ENCODE data around the gene TMPRSS13.

TMPRSS13 gene

DNA sequence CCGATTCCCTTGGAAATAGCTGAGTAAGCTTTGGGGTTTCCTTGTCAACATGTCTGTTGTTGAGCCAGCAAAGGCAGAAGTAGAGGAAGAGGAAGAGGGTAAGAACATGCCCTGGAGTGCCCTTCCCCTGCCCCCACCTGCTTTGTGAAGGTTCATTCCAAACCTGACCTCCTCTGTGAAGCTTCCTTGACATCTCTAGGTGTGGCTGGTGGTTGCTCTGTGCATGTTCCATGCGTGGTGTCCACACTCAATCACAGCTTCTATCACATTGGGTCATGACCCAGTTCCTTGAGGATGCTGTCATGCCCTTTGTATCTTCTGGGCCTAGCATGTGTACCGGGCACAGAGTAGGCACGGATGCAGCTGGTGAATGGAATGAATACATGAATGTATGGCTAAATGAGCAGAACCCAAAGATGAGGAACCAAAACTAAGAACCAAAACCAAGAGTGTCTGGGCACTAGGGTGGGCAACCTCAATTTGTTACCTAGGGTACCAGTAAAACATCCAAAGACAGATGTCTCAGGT is 29.0 kb downstream of the TMPRSS13 start:
- Histone ChIP-seq H3K27me3 (no peaks in the 10 kb centered on the region), H3K9me3 (no peaks in the 10 kb centered on the region), H3K36me3 (no peaks in the 10 kb centered on the region), H3K4me3 (ENCODE audit: low read depth in 1 of 2, low read length in 1 of 2) (no peak overlapping the region), H3K4me1 (ENCODE audit: control insufficient read depth in 1 of 2, insufficient read depth in 1 of 2, low read depth in 1 of 2, low read length in 1 of 2) (no peaks in the 10 kb centered on the region), H3K27ac (no peak overlapping the region)
- TF ChIP-seq, protein P1, sequence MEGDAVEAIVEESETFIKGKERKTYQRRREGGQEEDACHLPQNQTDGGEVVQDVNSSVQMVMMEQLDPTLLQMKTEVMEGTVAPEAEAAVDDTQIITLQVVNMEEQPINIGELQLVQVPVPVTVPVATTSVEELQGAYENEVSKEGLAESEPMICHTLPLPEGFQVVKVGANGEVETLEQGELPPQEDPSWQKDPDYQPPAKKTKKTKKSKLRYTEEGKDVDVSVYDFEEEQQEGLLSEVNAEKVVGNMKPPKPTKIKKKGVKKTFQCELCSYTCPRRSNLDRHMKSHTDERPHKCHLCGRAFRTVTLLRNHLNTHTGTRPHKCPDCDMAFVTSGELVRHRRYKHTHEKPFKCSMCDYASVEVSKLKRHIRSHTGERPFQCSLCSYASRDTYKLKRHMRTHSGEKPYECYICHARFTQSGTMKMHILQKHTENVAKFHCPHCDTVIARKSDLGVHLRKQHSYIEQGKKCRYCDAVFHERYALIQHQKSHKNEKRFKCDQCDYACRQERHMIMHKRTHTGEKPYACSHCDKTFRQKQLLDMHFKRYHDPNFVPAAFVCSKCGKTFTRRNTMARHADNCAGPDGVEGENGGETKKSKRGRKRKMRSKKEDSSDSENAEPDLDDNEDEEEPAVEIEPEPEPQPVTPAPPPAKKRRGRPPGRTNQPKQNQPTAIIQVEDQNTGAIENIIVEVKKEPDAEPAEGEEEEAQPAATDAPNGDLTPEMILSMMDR (IDR thresholded peaks at IDR 0.05) = no peak

DNA sequence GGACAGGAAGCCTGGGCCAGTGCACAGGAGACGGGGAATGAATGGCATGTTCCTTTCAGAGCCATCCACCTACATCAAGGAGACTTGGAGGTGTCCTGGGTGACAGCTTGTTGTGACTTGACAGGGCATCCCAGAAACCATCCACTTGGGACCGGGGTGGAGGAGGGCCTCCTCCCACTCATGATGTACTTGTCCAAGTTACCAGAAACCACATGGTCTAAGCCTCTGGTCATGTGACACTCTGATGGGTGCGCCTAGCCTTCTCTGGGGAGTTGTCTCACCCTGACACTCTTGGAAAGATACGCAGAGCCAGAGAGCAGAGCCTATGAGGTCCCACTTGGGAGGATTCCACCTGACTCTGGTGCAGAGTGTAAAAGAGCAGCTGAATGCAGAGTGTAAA is 31.1 kb downstream of the TMPRSS13 start:
- Histone ChIP-seq H3K4me1 (ENCODE audit: control insufficient read depth in 1 of 2, insufficient read depth in 1 of 2, low read depth in 1 of 2, low read length in 1 of 2) (no peaks in the 10 kb centered on the region), H3K4me3 (ENCODE audit: low read depth in 1 of 2, low read length in 1 of 2) (no peak overlapping the region), H3K36me3 (no peaks in the 10 kb centered on the region), H3K27me3 (no peaks in the 10 kb centered on the region), H3K9me3 (no peaks in the 10 kb centered on the region), H3K27ac (no peak overlapping the region)
- TF ChIP-seq, protein P1 (IDR thresholded peaks at IDR 0.05) = no peak

DNA sequence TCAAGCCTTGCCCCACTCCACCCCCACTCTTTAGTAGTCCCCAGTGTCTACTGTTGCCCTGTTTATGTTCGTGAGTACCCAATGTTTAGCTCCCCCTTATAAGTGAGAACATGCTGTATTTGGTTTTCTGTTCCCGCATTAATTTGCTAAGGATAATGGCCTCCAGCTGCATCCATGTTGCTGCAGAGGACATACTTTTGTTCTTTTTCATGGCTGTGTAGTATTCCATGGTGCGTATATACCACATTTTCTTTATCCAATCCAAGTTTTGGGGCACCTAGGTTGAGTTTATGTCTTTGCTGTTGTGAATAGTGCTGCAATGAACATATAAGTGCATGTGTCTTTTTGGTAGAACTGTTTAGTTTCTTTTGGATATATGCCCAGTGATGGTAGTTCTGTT is 36.6 kb downstream of the TMPRSS13 start:
- TF ChIP-seq, protein P1 (IDR thresholded peaks at IDR 0.05) = no peak
- Histone ChIP-seq H3K36me3 (no peaks in the 10 kb centered on the region), H3K9me3 (no peaks in the 10 kb centered on the region), H3K27ac (no peak overlapping the region), H3K27me3 (no peaks in the 10 kb centered on the region), H3K4me1 (ENCODE audit: control insufficient read depth in 1 of 2, insufficient read depth in 1 of 2, low read depth in 1 of 2, low read length in 1 of 2) (no peaks in the 10 kb centered on the region), H3K4me3 (ENCODE audit: low read depth in 1 of 2, low read length in 1 of 2) (no peak overlapping the region)

DNA sequence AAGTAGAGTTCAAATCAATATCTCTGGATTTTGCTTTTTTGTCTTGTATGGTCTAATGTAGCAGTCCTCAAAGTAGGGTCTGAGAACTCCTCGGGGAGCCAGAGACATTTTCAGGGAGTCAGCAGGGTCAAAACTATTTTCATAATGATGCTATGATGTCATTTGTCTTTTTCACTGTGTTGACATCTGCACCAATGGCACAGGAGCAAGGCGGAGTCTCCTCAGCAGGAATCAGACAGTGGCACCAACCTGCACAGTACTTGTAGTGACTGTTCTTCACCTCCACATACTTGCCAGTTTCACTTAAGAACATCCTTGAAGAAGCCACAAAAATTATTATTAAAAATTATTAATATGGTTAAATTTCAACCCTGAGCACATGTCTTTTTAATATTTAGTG is 37.8 kb downstream of the TMPRSS13 start:
- H3K4me1 ChIP-seq (ENCODE audit: control insufficient read depth in 1 of 2, insufficient read depth in 1 of 2, low read depth in 1 of 2, low read length in 1 of 2) = no peaks in the 10 kb centered on the region
- H3K27me3 ChIP-seq = no peaks in the 10 kb centered on the region
- no peak overlapping the region for H3K27ac ChIP-seq
- TF ChIP-seq, protein P1 (IDR thresholded peaks at IDR 0.05) = no peak
- no peaks in the 10 kb centered on the region for H3K36me3 ChIP-seq
- no peaks in the 10 kb centered on the region for H3K9me3 ChIP-seq
- H3K4me3 ChIP-seq (ENCODE audit: low read depth in 1 of 2, low read length in 1 of 2) = no peak overlapping the region

DNA sequence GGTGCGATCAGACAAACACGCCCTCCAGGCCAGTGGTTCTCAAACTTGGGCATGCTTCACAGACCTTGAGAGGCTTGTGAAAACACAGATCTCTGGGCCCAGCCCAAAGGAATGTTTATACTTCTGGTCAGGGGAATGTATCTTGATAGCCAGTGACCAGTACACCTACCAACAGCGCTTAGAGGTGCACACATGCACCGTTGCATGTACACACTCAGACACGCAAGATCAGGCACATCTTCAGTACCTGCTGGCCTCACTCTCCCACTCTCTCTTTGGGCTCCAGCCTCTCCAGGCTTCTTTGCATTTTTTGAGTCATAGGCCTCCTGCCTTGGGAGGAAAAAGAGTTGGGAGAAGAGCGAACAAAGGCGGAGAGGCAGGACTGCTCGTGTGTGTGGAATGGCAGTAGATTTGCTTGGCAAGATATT is 41.0 kb downstream of the TMPRSS13 start:
- Histone ChIP-seq H3K4me1 (ENCODE audit: control insufficient read depth in 1 of 2, insufficient read depth in 1 of 2, low read depth in 1 of 2, low read length in 1 of 2) (no peaks in the 10 kb centered on the region), H3K9me3 (no peaks in the 10 kb centered on the region), H3K27me3 (peaks cover 6% of the 10 kb centered on the region), H3K36me3 (no peaks in the 10 kb centered on the region), H3K27ac (no peak overlapping the region), H3K4me3 (ENCODE audit: low read depth in 1 of 2, low read length in 1 of 2) (no peak overlapping the region)
- TF ChIP-seq, protein P1 (IDR thresholded peaks at IDR 0.05) = no peak
